NCI-H2196 (cell line): Measurements from ENCODE around the gene LTBP1.
A peak's percentile ranks its signal among the peaks of the same experiment; 100 is the strongest.
"Not testable (repeated sequence)": the region's sequence is repeated elsewhere in the genome, so short reads cannot be mapped to it uniquely, and the experiment has no call there.

ENCODE experiments used
- DNase-seq: peaks from one replicate; lab custom pipeline; 2025; ENCODE audit not compliant: unreplicated experiment; lab: John Stamatoyannopoulos, UW

Gene LTBP1

GRCh38 chr2:32960238-32960637, 13.5 kb downstream of the LTBP1 start:
- no peak for DNase-seq

- no peak for DNase-seq
Observed at GRCh38 chr2:32960647-32961403, 14.1 kb downstream of the LTBP1 start.

- no peak for DNase-seq
Observed at GRCh38 chr2:32962690-32963089, 15.9 kb downstream of the LTBP1 start.

- no peak for DNase-seq
Observed at GRCh38 chr2:32963941-32964340, 17.2 kb downstream of the LTBP1 start.

GRCh38 chr2:32965523-32966171, 18.9 kb downstream of the LTBP1 start:
- no peak for DNase-seq

GRCh38 chr2:32969444-32970162, 22.9 kb downstream of the LTBP1 start:
- no peak for DNase-seq

GRCh38 chr2:32973772-32974171, 27.0 kb downstream of the LTBP1 start:
- not testable (repeated sequence) for DNase-seq

GRCh38 chr2:32976409-32977063, 29.8 kb downstream of the LTBP1 start:
- no peak for DNase-seq

GRCh38 chr2:32977228-32977758, 30.5 kb downstream of the LTBP1 start:
- peak; percentile 8 for DNase-seq

- no peak for DNase-seq
Observed at GRCh38 chr2:32981612-32982011, 34.9 kb downstream of the LTBP1 start.

GRCh38 chr2:32983193-32983924, 36.6 kb downstream of the LTBP1 start:
- not testable (repeated sequence) for DNase-seq

- no peak for DNase-seq
Observed at GRCh38 chr2:32986480-32986879, 39.7 kb downstream of the LTBP1 start.

- no peak for DNase-seq
Observed at GRCh38 chr2:32988525-32988924, 41.8 kb downstream of the LTBP1 start.

- DNase-seq = no peak
Observed at GRCh38 chr2:32990556-32990955, 43.8 kb downstream of the LTBP1 start.

- no peak for DNase-seq
Observed at GRCh38 chr2:32991091-32991845, 44.5 kb downstream of the LTBP1 start.

- no peak for DNase-seq
Observed at GRCh38 chr2:32993005-32993539, 46.3 kb downstream of the LTBP1 start.

GRCh38 chr2:32997705-32998104, 51.0 kb downstream of the LTBP1 start:
- no peak for DNase-seq

- DNase-seq = no peak
Observed at GRCh38 chr2:33000986-33001385, 54.2 kb downstream of the LTBP1 start.

GRCh38 chr2:33001823-33002222, 55.1 kb downstream of the LTBP1 start:
- no peak for DNase-seq

- no peak for DNase-seq
Observed at GRCh38 chr2:33002863-33003262, 56.1 kb downstream of the LTBP1 start.
